Measurements from ENCODE around the gene AGO3. TPM values are rescaled to one million over a fixed set of nuclear protein-coding genes. Genes with fewer than 3 reads are reported as not detected.
"Not testable (repeated sequence)": the region's sequence is repeated elsewhere in the genome, so short reads cannot be mapped to it uniquely, and the experiment has no call there.

Gene AGO3
- total RNA-seq, 2 donors from 2014 or later: 27.6 to 45.5 TPM

DNA sequence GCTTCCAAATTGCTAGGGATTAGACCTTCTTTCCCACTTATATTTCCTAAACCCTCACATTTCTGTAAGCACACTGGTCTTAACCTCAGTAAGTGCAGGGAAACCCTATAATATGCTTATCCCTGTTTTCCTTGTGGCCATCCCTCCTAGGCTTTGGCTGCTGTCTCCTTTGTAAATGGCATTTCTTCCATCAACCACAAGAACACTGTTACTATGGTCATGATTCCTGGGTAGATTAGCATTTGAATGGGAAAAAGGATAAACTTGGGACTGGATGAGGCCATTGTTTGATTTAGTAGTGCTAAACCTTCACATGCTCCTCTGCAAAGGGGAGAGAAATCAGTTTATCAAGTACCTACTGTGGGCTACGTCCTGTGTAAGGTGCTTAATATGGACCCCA, 16.2 kb upstream of the AGO3 start:
- intact Hi-C loops (cut with DNase I): no loop called here
- no peak for DNase-seq (ENCODE audit: low spot score)

DNA sequence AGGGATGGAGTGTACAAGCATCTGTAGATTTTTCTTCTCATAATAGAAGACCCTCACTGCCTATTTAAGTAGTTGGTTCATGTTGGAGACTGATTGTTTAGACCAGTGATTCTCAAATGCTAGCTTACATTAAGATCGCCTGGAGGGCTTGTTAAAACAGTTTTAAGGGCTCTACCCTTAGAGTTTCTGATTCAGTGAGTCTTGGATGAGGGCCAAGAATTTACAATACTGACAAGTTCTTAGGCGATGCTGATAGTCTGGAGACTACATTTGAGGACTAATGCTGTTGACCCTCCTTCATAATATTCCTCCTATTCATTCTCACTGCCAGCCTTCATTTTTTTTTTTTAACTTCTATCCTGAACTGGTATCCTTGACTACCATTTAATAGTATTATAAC, 15.2 kb upstream of the AGO3 start:
- no peak for DNase-seq (ENCODE audit: low spot score)
- intact Hi-C loops (cut with DNase I): no loop called here

DNA sequence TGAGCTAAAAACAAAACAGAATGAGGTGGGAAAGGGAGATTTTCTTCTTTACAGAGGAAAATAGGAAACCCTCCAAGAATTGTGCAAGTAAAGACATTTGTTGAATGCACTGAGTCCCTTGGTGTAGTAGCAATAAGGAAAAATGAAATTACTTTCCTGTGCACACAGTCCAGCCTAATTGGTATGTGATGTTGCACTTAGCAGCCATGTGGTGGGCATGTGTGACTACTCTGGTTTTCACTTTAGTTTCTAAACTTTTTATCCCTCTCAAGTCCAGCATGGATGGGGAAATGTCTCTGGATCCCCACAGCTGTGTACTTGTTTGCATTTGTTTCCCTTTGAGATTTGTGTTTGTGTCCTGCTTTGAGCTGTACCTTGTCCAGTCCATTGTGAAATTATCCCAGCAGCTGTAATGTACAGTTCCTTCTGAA, 7.1 kb upstream of the AGO3 start:
- no peak for DNase-seq (ENCODE audit: low spot score)
- intact Hi-C loops (cut with DNase I): no loop called here

DNA sequence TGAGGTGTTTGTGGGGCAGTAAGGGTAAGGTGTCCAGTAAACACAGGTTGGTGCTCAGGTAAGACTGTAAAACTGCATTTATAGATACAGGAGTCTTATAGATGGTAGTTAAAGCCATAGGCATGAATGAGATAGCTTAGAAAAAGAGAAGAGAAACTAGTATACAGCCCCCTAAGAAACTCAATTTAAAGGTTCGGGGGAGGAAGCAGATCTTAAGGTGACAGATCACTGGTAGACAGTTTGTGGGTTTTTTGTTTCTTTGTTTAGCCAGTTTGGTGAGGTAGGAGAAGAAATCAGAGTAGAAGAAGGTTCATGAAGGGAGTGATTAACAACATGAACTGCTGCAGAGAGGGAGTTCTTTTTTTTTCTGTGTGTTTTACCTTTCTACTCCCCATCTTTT, 6.1 kb upstream of the AGO3 start:
- no peak for DNase-seq (ENCODE audit: low spot score)
- intact Hi-C loops (cut with DNase I): no loop called here

DNA sequence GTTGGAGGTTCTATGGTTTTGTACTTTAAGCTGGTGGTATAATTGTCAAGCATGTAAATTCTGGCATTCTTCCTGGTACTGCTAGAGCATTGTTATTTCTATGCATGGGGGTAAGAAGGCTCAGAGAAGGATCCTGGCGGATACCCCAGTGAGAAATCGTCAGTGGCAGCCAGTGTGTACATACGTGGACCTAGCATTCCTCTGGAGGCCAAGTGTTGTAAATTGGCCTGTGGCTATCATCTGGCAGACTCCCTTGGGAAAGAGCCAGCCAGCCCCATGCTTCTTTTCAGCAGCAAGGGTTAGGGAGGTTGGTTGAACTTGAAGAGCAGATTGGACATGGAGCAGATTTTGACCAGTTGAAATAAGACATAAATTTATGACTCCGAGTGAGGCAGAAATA, 5.2 kb upstream of the AGO3 start:
- no peak for DNase-seq (ENCODE audit: low spot score)

DNA sequence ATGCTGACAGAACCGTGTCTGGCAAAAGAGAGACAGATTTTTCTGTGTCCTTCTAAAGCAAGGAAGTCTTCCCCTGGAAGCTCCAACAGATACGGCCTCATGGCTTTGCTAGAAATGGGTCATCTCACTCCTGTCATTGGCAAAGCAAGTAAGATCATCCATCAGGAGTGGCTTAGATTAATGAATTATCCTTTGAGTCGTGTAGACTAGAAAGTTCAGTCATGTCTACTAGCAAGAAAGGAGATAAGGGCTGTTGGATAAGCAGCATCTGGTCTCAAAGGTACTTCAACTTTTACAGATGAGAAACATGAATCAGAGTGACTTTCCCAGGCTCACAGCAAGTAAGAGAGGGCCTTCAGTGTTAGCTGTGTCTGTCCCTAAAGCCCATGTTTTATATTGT, 3.4 kb upstream of the AGO3 start:
- intact Hi-C loops (cut with DNase I): no loop called here
- DNase-seq (ENCODE audit: low spot score): no peak

More for the DNA sequence above, 5.2 kb upstream of the AGO3 start:
- intact Hi-C loops (cut with DNase I): no loop called here

DNA sequence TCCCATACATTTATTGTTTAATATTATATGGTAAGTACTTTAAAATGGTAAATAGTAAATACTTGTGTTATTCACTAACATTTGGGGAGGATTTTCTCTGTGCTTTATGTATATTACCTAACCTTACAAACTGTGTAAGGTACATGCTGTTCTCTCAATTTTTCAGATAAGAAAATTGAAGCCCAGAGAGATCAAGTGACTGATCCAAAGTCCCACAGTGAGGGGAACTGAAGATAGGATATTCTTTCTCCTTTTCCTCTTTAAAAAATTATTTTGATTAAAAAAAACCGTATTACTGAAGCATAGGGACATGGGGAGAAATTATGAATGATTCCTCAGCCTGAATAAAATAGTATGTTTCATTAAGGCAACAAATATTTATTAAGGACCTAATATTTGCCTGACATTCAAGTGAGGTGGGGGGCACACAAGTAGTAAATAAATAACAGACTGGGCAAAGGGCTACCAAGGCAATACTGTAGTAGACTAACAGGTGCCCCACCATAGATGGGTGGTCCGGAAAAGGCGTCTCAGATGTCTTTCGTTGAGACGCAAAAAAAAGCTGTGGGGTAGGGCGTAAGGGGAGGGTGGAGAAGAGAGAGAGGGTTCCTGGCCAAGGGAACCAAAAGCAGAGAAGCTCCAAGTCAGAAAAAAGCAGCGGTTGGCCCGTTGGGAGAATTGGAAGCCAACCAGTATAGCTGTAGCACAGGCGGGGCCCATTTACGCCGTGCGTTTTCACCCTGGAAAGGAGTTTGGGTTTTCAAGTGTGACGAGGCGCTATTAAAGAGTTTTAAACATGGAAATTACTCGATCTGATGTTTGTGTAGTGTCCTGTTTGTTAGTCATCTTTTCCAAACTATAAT, 944 bp upstream of the AGO3 start:
- DNase-seq (ENCODE audit: low spot score): peak; percentile 85
- intact Hi-C loops (cut with DNase I): no loop called here

DNA sequence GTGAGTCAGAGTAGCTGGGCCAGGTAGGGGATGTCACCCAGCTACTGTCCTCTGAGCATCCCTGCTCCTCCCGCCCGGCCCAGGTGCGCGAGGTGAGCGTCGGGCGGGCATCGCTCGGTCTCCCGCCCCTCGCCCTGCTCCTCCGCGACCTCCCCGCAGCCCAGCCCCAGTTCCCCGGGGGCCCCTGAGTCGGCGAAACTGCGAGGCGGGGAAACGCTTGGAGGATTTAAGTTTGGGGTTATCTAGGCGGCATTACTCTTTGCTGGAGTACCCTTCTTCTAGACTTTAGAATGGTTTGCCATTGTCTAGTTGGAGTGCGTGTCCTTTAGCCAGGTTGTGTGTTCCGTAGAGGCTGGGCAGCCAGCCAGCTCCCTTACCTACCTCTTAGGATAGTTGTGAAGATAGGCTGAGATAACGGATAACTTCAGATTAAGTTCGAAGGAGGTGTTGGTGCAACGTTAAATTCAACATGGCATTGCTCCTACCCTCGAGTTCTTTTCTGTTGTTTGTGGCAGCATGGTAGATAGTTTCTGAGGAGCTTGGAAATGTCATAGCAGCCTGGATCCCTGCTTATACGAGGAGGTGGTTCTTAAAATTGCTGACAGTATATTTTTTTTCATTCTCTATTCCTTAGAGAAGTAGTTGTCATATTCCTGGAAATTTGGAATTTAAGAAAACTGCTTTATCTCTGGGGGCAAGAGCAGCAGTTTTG, 697 bp downstream of the AGO3 start:
- no peak for DNase-seq (ENCODE audit: low spot score)
- intact Hi-C loops (cut with DNase I): no loop called here

DNA sequence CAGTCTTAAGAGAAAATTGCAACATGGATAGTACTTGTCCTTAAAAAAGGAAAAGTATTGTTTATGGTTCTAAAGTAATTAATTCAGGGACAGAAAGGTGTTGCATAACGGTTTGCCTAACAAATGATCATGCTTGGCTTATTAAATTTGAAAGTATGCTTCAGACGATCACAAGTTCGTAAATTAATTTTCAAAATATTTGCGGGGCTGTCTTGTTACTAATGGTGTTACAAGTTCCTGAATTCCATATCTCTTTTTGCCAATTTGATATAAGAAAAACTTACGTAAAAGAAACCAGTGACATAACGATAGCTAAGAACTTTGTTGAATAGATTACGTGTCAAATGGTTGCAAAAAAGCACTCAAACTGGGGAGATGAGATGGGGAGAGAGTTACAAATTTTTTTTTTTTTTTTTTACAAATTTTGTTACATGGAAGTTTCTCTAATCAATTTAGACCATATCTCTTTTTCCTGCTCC, 1.3 kb downstream of the AGO3 start:
- intact Hi-C loops (cut with DNase I): no loop called here
- DNase-seq (ENCODE audit: low spot score): no peak

DNA sequence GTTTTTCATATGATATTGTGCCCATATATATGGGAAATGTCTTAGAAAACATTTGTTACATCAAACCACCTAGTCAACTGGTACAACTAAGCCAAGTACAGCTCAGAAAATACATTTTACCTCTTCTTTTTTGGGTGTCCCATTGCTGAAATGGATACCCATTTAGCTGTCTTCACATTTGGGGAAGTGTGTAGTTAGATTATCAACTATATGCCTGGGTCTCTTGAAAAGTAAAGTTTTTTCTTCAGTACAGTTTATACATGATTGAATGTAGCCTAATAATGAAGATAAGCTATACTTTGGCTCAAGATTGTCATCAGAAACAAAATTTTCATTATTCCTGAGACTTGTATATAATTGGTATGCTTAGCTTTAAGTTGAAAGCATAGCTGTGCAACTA, 2.0 kb downstream of the AGO3 start:
- intact Hi-C loops (cut with DNase I): no loop called here

DNA sequence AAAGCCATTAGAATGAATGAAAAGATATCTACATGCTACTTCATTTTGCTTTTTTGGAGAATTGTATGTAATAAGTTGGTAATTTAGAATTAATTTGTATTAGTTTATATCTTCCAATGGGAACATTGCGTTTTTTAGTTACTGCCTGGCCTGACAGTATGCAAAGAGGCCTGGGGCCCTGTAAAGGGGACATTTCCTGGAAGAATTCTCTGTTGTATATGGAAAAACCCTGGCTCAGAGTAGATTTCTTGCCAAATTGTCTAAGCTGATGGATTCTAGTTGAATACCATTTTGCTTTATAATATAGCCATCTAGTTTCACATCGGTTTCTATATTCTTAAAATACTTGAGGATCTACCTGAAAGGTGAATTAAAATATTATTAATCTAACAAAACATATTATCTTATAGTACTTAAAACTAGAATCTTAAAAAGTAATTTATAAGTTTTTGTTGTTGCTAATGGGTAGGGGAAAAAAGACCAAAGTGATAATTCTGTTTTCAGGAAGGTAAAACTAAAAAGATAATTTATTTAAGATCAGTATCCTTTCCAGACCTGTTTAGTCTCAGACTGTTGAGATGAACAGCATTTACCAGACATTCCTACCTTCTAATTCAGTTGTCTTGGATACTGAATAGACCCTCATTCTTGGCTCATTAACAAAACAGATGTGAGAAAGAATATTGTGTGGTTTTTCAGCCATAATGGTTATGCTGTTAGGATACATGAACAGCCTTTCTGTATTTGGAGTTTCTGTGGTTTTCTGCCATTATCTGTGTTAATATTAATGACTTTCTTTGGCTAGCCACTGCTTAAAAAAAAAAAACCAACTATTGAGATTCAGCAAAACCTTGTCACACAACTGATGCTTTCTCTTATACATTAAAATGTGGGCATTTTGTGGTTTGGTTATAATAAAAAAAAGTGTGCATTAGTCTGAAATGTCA, 4.8 kb downstream of the AGO3 start:
- DNase-seq (ENCODE audit: low spot score): no peak
- intact Hi-C loops (cut with DNase I): no loop called here

More for the DNA sequence above, 2.0 kb downstream of the AGO3 start:
- no peak for DNase-seq (ENCODE audit: low spot score)

DNA sequence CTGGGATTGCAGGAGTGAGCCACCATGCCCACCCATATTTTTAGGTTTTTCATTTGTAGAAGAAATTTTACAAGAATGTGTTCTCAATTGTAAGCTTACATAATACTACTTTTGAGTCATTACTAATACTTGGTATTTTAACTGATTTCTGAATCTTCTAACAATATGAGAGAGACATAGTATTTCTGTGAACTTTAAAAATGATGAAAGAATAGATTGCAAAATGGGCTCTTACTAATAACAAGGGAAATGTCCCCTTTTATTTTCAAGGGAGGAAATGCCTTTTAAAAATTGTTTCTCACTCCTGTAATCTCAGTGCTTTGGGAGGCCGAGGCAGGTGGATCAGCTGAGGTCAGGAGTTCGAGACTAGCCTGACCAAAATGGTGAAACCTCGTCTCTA, 5.9 kb downstream of the AGO3 start:
- intact Hi-C loops (cut with DNase I): no loop called here
- no peak for DNase-seq (ENCODE audit: low spot score)

DNA sequence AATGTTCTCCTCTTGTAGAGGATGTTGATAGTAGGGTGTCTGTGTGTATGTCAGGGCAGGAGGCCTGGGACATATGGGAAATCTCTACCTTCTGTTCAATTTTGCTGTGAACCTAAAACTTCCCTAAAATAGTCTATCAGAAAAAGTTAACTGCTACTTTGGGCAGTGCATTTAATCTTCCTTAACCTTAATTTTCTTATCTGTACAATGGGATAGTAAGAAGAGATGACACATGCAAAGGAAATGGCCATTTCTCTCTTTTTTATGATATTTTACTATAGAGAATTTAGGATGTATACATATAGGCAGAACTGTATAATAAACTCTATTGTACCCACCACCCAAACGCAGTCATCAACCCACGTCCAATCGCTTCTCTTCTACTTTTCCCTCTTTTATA, 8.6 kb downstream of the AGO3 start:
- DNase-seq (ENCODE audit: low spot score): no peak
- intact Hi-C loops (cut with DNase I): no loop called here

DNA sequence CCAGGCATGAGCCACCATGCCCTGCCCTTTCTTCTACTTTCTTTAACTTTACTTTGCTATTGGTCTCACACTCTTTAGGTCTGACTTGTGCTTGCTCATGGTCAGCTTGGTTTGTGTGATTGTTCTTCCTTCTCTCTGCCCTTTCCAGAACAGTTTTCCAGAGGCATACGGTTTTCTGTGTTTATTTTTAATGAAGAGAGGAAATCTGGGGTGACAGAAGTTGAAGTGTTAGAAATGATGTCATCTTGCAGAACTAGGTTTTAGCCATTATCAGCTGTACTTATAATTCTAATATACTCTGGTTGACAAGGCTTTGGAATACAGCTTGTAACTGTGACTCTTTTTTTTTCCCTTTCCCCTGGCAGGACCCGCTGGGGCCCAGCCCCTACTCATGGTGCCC, 14.4 kb downstream of the AGO3 start:
- intact Hi-C loops (cut with DNase I): loop anchor here in 1 of 2 donors (10.0 kb wide), 1 partner anchor 49 kb away; no protein-coding TSS in a partner anchor
- no peak for DNase-seq (ENCODE audit: low spot score)

DNA sequence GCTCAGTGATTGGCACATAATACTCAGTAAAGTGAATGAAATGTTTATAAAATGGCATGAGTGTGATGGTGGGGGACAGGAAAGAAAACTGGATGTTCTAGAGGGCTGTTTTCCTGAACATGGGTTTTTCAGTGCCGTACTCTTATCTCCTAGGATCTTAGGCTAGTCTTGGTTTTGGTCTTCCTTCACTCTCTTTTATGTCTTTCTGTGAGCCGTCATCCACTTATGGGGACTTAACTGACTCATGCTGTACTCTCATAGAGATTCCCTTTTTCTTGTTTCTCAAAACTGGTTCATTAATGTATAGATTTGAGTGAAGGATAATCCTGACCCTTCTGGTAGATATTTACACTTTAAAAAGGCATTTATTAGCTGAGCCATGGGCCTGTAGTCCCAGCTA, 16.6 kb downstream of the AGO3 start:
- DNase-seq (ENCODE audit: low spot score): no peak
- intact Hi-C loops (cut with DNase I): loop anchor here in 1 of 2 donors (10.0 kb wide), 1 partner anchor 47 kb away; no protein-coding TSS in a partner anchor

DNA sequence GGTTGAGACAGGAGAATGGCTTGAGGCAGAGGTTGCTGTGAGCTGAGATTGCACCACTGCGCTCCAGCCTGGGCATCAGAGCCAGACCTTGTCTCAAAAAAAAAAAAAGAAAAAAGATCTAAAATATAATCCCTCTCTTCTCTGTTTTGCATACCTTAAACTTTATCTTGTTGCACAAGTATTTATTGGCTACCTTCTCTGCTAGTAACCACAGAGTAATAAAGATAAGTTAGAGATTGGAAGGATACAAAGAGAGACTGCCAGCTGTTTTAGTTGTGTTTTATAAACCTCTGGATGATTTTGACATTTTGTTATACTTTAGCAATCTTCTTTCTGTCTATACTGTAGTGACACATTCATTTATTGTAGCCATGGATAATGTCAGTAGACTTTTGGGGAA, 27.7 kb downstream of the AGO3 start:
- no peak for DNase-seq (ENCODE audit: low spot score)

DNA sequence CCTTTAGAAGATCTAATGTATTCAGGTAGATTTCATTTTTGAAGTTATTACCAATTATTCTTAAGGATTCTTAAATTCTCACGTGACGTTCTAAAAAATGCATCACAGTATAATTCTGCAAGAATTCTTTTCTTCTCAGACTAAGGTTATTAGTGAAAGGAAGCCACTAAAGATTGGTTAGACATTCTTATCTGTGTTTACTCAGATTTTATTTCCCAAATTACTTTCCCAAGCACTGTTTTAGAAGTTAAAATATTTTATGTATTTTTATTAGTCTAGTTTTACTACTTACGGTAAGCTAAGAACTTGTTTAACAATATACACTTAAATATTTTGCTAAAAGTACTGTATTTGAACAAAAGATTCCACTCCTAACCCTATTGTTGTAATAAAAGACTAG, 28.4 kb downstream of the AGO3 start:
- no peak for DNase-seq (ENCODE audit: low spot score)
- intact Hi-C loops (cut with DNase I): loop anchor here in 1 of 2 donors (5.0 kb wide), 1 partner anchor 63 kb away; no protein-coding TSS in a partner anchor

More for the DNA sequence above, 27.7 kb downstream of the AGO3 start:
- intact Hi-C loops (cut with DNase I): loop anchor here in 1 of 2 donors (5.0 kb wide), 1 partner anchor 64 kb away; no protein-coding TSS in a partner anchor

DNA sequence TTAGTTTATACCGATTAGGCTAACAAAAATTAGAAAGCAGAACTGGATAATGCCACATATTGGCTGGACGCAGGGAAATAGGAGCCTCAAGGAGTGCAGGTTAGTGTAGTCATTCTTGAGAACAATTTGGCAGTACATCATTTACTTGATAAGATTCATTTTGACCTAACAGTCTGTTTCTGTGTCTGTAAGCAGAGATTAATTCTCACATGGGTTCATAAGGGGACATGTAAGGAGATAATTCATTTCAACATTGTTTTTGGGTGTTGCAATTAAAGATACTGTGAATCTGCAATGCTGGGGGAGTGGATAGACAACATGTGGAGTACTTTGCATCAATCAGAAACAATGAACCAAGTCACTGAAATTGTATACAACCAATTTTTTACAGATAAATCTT, 32.0 kb downstream of the AGO3 start:
- intact Hi-C loops (cut with DNase I): no loop called here

DNA sequence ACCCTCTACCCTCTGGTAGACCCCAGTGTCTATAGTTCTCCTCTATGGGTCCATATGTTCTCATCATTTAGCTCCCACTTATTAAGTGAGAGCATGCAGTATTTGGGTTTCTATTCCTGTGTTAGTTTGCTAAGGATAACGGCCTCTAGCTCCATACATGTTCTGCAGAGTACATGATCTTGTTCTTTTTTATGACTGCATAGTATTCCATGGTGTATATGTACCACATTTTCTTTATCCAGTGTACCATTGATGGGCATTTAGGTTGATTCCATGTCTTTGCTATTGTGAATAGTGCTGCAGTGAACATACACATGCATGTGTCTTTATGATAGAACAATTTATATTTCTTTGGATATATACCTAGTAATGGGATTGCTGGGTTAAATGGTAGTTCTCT, 33.4 kb downstream of the AGO3 start:
- intact Hi-C loops (cut with DNase I); DNase-seq (ENCODE audit: low spot score): not testable (repeated sequence)

More for the DNA sequence above, 32.0 kb downstream of the AGO3 start:
- DNase-seq (ENCODE audit: low spot score): no peak
